GM10847 (cell line): ENCODE measurements around the gene CEP104.

ENCODE experiments used
- POLR2A ChIP-seq: IDR thresholded peaks from 2 replicates; pipeline ENCODE4 v1.6.1; 2011; ENCODE audit not compliant: insufficient read length; ENCODE audit errors: extremely low read depth

CEP104 gene

GRCh38 chr1:3762151-3762872 is 94.7 kb downstream of the CEP104 start:
- TF ChIP-seq POLR2A: no peak
